ENCODE measurements around the gene ADAT1. TPM values are rescaled to one million over a fixed set of nuclear protein-coding genes. Genes with fewer than 3 reads are reported as not detected.

The ADAT1 gene
- total and polyA plus RNA-seq, 2 experiments from 2014 or later: 21.6 to 66.1 TPM

GRCh38 chr16:75606507-75606906 is 16.6 kb downstream of the ADAT1 start:
- H3K9me3 ChIP-seq (ENCODE audit: low read depth): no peaks in the 10 kb centered on the region
- no peak overlapping the region for H3K27ac ChIP-seq
- H3K4me1 ChIP-seq (ENCODE audit: low read depth): no peaks in the 10 kb centered on the region
- no peaks in the 10 kb centered on the region for H3K27me3 ChIP-seq
- peaks cover 36% of the 10 kb centered on the region for H3K36me3 ChIP-seq
- no peak overlapping the region for H3K4me3 ChIP-seq
- no peak for DNase-seq (ENCODE audit: low read depth in 1 of 2, low spot score in 1 of 2)
- TF ChIP-seq CTCF (IDR thresholded peaks at IDR 0.05; ENCODE audit: low read depth, low read length): no peak

- TF ChIP-seq CTCF (IDR thresholded peaks at IDR 0.05; ENCODE audit: low read depth, low read length): no peak
- no peaks in the 10 kb centered on the region for H3K9me3 ChIP-seq (ENCODE audit: low read depth)
- H3K36me3 ChIP-seq: peaks cover 32% of the 10 kb centered on the region
- DNase-seq (ENCODE audit: low read depth in 1 of 2, low spot score in 1 of 2): no peak
- H3K4me3 ChIP-seq: no peak overlapping the region
- H3K27me3 ChIP-seq: no peaks in the 10 kb centered on the region
- no peak overlapping the region for H3K27ac ChIP-seq
- H3K4me1 ChIP-seq (ENCODE audit: low read depth): no peaks in the 10 kb centered on the region
These were observed 19.8 kb downstream of the ADAT1 start for GRCh38 chr16:75603241-75603640.

- no peak overlapping the region for H3K4me3 ChIP-seq
- no peak overlapping the region for H3K27ac ChIP-seq
- peaks cover 13% of the 10 kb centered on the region for H3K36me3 ChIP-seq
- no peaks in the 10 kb centered on the region for H3K4me1 ChIP-seq (ENCODE audit: low read depth)
- H3K9me3 ChIP-seq (ENCODE audit: low read depth): no peaks in the 10 kb centered on the region
- no peak for TF ChIP-seq CTCF (IDR thresholded peaks at IDR 0.05; ENCODE audit: low read depth, low read length)
- DNase-seq (ENCODE audit: low read depth in 1 of 2, low spot score in 1 of 2): no peak
- H3K27me3 ChIP-seq: no peaks in the 10 kb centered on the region
These were observed 23.4 kb downstream of the ADAT1 start for GRCh38 chr16:75599452-75600277.

- H3K27ac ChIP-seq: no peak overlapping the region
These were observed 29.0 kb downstream of the ADAT1 start for GRCh38 chr16:75593825-75594820.

More at GRCh38 chr16:75593825-75594820, 29.0 kb downstream of the ADAT1 start:
- Histone ChIP-seq H3K4me3 (no peak overlapping the region), H3K9me3 (ENCODE audit: low read depth) (no peaks in the 10 kb centered on the region), H3K4me1 (ENCODE audit: low read depth) (peaks cover 17% of the 10 kb centered on the region), H3K36me3 (peaks cover 2% of the 10 kb centered on the region), H3K27me3 (no peaks in the 10 kb centered on the region)
- no peak for TF ChIP-seq CTCF (IDR thresholded peaks at IDR 0.05; ENCODE audit: low read depth, low read length)
- DNase-seq (ENCODE audit: low read depth in 1 of 2, low spot score in 1 of 2): peak in 1 of 2 donors; percentile 39

Measured in cardiac muscle cell (in vitro differentiated cells and primary cell).